ENCODE data around the gene ATP11A.

DNA sequence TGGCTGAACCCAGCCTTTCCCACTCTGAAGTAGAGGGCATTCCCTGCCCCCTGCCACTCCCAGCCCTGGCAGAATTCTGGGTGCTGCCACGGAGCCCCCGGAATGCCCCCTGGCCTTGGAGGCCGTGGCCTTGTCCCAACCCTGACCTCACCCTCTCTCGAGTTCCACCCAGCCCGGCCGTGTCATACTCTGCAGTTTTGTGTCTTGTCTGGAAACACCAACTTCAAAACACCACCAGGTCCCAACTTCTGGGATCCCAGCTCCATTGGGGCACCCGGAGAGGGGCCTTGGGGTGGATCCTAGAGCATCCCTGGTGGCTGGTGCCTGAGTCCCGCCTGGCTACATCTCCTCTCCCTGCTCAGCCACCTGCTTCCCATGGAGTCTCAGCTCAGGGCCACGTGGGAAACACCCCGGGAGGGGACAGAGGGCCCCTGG is 197.7 kb downstream of the ATP11A start:
- no peak for TF ChIP-seq CTCF (IDR thresholded peaks at IDR 0.05; ENCODE audit: low read length)
- TF ChIP-seq EZH2 (optimal IDR thresholded peaks at IDR 0.05; ENCODE audit: low read depth, low read length), result no peak
- TF ChIP-seq EZH2phosphoT487 (IDR thresholded peaks at IDR 0.05; ENCODE audit: low read length), result no peak
